GM12878 (cell line): ENCODE results near the gene NINJ1. TPM values are rescaled to one million over a fixed set of nuclear protein-coding genes. Genes with fewer than 3 reads are reported as not detected.
A peak's percentile ranks its signal among the peaks of the same experiment; 100 is the strongest.

Experiments used
- ATAC-seq: fragments of 200-7000 bp; cut with Tn5 transposase; 3 replicates; pipeline ENCODE4 v1.9.1; 2020; ENCODE audit warnings: mild to moderate bottlenecking, moderate library complexity
- BruUV-seq: library from RNA; stranded (reverse); fragments of 400-500 nt; replicated peaks from 2 replicates; lab custom pipeline; 2021; lab: Mats Ljungman, UMichigan
- CTCF ChIA-PET: fragments of 300-600 bp; sonication (Branson Sonifier 250); formaldehyde crosslinking; extraction: SDS; loops from one replicate; lab custom pipeline; 2021; ENCODE audit warnings: inconsistent platforms; lab: Yijun Ruan, JAX
- POLR2A ChIA-PET: fragments of 350-600 bp; formaldehyde crosslinking; extraction: SDS; loops from one replicate; lab custom pipeline; 2021; ENCODE audit warnings: inconsistent platforms; lab: Charles Lee
- RAD21 ChIA-PET: fragments of 300-600 bp; sonication (Branson Sonifier 250); formaldehyde crosslinking; loops from one replicate; lab custom pipeline; 2023; ENCODE audit warnings: antibody characterized with exemption; ENCODE audit not compliant: unreplicated experiment; lab: Charles Lee
- SMC1A ChIA-PET: fragments of 300-600 bp; sonication (Branson Sonifier 250); formaldehyde crosslinking; loops from one replicate; lab custom pipeline; 2023; ENCODE audit not compliant: unreplicated experiment, uncharacterized antibody; lab: Charles Lee
- DNase-seq: peaks from one replicate; pipeline ENCODE4 v3.0.0-alpha.2; 2011; ENCODE audit warnings: low read depth, low spot score
- FAIRE-seq: peaks from 3 replicates; lab custom pipeline; 2011; peaks lifted over from hg19 to GRCh38; lab: Jason Lieb, UNC
- H2AFZ ChIP-seq: 2 replicates; pipeline ENCODE4 v1.6.0; 2011; ENCODE audit warnings: low read depth, low read length, control low read depth; ENCODE audit not compliant: control insufficient read depth
- H3K27ac ChIP-seq: 2 replicates; pipeline ENCODE4 v1.5.1; 2011; ENCODE audit warnings: control low read depth; ENCODE audit not compliant: control insufficient read depth, insufficient read depth
- H3K27me3 ChIP-seq, 2 experiments: replicated peaks in 1 of 2; 2 replicates each; pipeline versions ENCODE4 v1.6.0 to v1.6.1; 2011; ENCODE audit warnings: low read length in 1 of 2; ENCODE audit not compliant: control insufficient read depth in 2 of 2, insufficient read depth in 2 of 2
- H3K36me3 ChIP-seq, 2 experiments: 2 replicates each; pipeline ENCODE4 v1.5.1; 2011; ENCODE audit warnings: low read length in 1 of 2; ENCODE audit not compliant: control insufficient read depth in 2 of 2, insufficient read depth in 2 of 2
- H3K4me1 ChIP-seq: 2 replicates; pipeline ENCODE4 v1.6.1; 2011; ENCODE audit warnings: mild to moderate bottlenecking, low read length, moderate library complexity, mixed read lengths; ENCODE audit not compliant: control insufficient read depth, insufficient read depth
- H3K4me2 ChIP-seq: 2 replicates; pipeline ENCODE4 v1.6.0; 2011; ENCODE audit warnings: control low read depth; ENCODE audit not compliant: control insufficient read depth, insufficient read depth
- H3K4me3 ChIP-seq: fragments of 200-600 bp; sonication (generic); 2 replicates; pipeline ENCODE4 v1.5.1; 2016
- H3K79me2 ChIP-seq: 2 replicates; pipeline ENCODE4 v1.6.0; 2011; ENCODE audit warnings: low read length; ENCODE audit not compliant: control insufficient read depth, insufficient read depth
- H3K9ac ChIP-seq: 2 replicates; pipeline ENCODE4 v1.8.0; 2011; ENCODE audit warnings: low read length, control low read depth, mixed read lengths; ENCODE audit not compliant: control insufficient read depth, insufficient read depth
- H3K9me3 ChIP-seq: replicated peaks from 3 replicates; pipeline ENCODE4 v1.5.1; 2011; ENCODE audit warnings: mild to moderate bottlenecking, low read length; ENCODE audit not compliant: control insufficient read depth, insufficient read depth
- H4K20me1 ChIP-seq: 2 replicates; pipeline ENCODE4 v1.6.0; 2011; ENCODE audit not compliant: control insufficient read depth, insufficient read depth
- FOXK2 ChIP-seq: fragments of 450-650 bp; IDR thresholded peaks from 2 replicates; pipeline ENCODE4 v1.6.1; 2017; ENCODE audit warnings: mild to moderate bottlenecking, moderate library complexity
- GATAD2B ChIP-seq: fragments of 450-650 bp; conservative IDR thresholded peaks from 2 replicates; pipeline ENCODE4 v1.6.1; 2017; ENCODE audit warnings: low read depth, mild to moderate bottlenecking, moderate library complexity
- IRF5 ChIP-seq: fragments of 450-650 bp; IDR thresholded peaks from 2 replicates; pipeline ENCODE4 v1.6.1; 2017; ENCODE audit warnings: borderline replicate concordance
- JUNB ChIP-seq: IDR thresholded peaks from 2 replicates; pipeline ENCODE4 v1.6.1; 2016; ENCODE audit warnings: antibody characterized with exemption, mild to moderate bottlenecking
- MEF2A ChIP-seq: IDR thresholded peaks from 2 replicates; pipeline ENCODE4 v1.6.1; 2011; ENCODE audit warnings: low read depth, mild to moderate bottlenecking, low read length, moderate library complexity; ENCODE audit not compliant: insufficient read depth
- WGBS: methylation state at CpG from one replicate; pipeline ENCODE4 v1.1.6; 2016; ENCODE audit warnings: low lambda C conversion rate; ENCODE audit not compliant: insufficient replicate concordance, insufficient coverage; ENCODE audit errors: missing lambda C conversion rate; 5-methylcytosine and 5-hydroxymethylcytosine counted together
- in situ Hi-C: fragments of 300-500 bp; cut with MboI; formaldehyde crosslinking; loops from 9 replicates; pipeline ENCODE4 v1.14.3; 2018; ENCODE audit warnings: mixed read lengths
- intact Hi-C: fragments of 100-400 bp; cut with micrococcal nuclease; formaldehyde crosslinking; loops from one replicate; pipeline ENCODE4 v1.14.2; 2022; ENCODE audit not compliant: unreplicated experiment
- polyA plus RNA-seq, 11 experiments: library from polyadenylated mRNA; depleted of rRNA in 4 of 11; unstranded in 6 of 11; stranded (reverse) in 5 of 11; fragments of >200 nt; fragmentation: Nextera tagmentation in 4 of 11; fragmentation: Illumina TruSeq in 1 of 11; extraction: Ambion mirVana in 4 of 11; extraction: Trizol in 1 of 11; gene quantifications; 1 replicate in 1 of 11; 2 replicates in 10 of 11; pipeline versions ENCODE4 v1.2.1 to v1.2.3, GENCODE V29; 2011 to 2016; ENCODE audit warnings: inconsistent platforms in 2 of 11, missing spikeins in 2 of 11, low read depth in 1 of 11
- total RNA-seq, 4 experiments: library from RNA; depleted of rRNA in 3 of 4; stranded (reverse); fragments of >200 nt in 3 of 4; fragmentation: Illumina TruSeq in 1 of 4; extraction: Trizol in 1 of 4; gene quantifications; 2 replicates each; pipeline versions ENCODE4 v1.2.1 to v1.2.3, GENCODE V29; 2013 to 2021

The NINJ1 gene
- total and polyA plus RNA-seq, 10 of the 15 experiments (the other 5 are each of a cell fraction or from before 2014, with no cell fraction given) = 0.64 to 33.5 (median 17.1) TPM

- ChIA-PET SMC1A (interaction anchor here (0.6 to 3.3 kb wide), 25 partner anchors 11 to 458 kb away, joined by 3 to 29 read pairs (median 4); partner anchors contain the start of genes CARD19 and NINJ1), POLR2A (interaction anchor here (1.0 to 2.5 kb wide), 3 partner anchors 12 to 458 kb away, joined by 3 to 11 read pairs (median 4); partner anchors contain the start of gene CARD19), RAD21 (interaction anchor here (0.7 to 6.8 kb wide), 25 partner anchors 10 to 458 kb away, joined by 3 to 77 read pairs (median 5); partner anchors contain the start of genes CARD19 and NINJ1)
- ATAC-seq (peak; percentile 76), DNase-seq (no peak)
- no TSS peak for BruUV-seq
- H3K4me2 ChIP-seq = no peak overlapping the region
- no peak overlapping the region for H3K27ac ChIP-seq
- H3K36me3 ChIP-seq = peaks cover 0 to 6% of the 10 kb centered on the region in 2 experiments; a peak in 2 of 4 replicates
- in situ Hi-C loops (loop anchor here (5.0 kb wide), 1 partner anchor 194 kb away; no protein-coding TSS in a partner anchor), intact Hi-C loops (loop anchor here (1.0 to 5.0 kb wide), 4 partner anchors 46 to 854 kb away; no protein-coding TSS in a partner anchor)
- peaks cover 2% of the 10 kb centered on the region; the same call in 2 of the 3 replicates for H3K9me3 ChIP-seq
- H3K4me3 ChIP-seq = no peak overlapping the region
- no peaks in the 10 kb centered on the region for H3K79me2 ChIP-seq
- H3K9ac ChIP-seq = no peak overlapping the region
- H2AFZ ChIP-seq = no peak overlapping the region
- no peaks in the 10 kb centered on the region for H4K20me1 ChIP-seq
- peak; percentile 17; the same call in 1 of the 2 replicates for TF ChIP-seq JUNB
- no peak for TF ChIP-seq GATAD2B
- TF ChIP-seq FOXK2 = no peak
- no peak for TF ChIP-seq MEF2A
- no peak for TF ChIP-seq IRF5
- TF ChIP-seq, all 136 proteins: peak for 1
- CTCF ChIA-PET = interaction anchor here (0.6 to 7.8 kb wide), 44 partner anchors 11 to 626 kb away, joined by 3 to 130 read pairs (median 5); partner anchors contain the start of genes ASPN, CARD19 and NINJ1
- no peaks in the 10 kb centered on the region for H3K27me3 ChIP-seq
- H3K4me1 ChIP-seq = peaks cover 12% of the 10 kb centered on the region
- 32% methylated on average over 15 of the region's 15 CpGs for WGBS
- peak; percentile 7 for FAIRE-seq
Observed at GRCh38 chr9:93108291-93109041, 25.6 kb downstream of the NINJ1 start.
